ENCODE results near the gene NUDT5. TPM values are rescaled to one million over a fixed set of nuclear protein-coding genes. Genes with fewer than 3 reads are reported as not detected.

Gene NUDT5
- total and polyA plus RNA-seq, 4 donors: 40.6 to 54.7 (median 51.1) TPM

- DNase-seq (no peak), ATAC-seq (ENCODE audit: insufficient read depth, low FRiP score) (no peak)
- WGBS, 2 donors: 9 to 10% methylated on average over 15 of the region's 15 CpGs
- H3K4me3 ChIP-seq: peak overlapping the region; percentile 79
- peaks cover 5 to 16% (median 8%) of the 10 kb centered on the region in 4 donors for H3K36me3 ChIP-seq (ENCODE audit: control insufficient read depth in 4 of 4, insufficient read depth in 4 of 4, low read length in 4 of 4)
- H3K9me3 ChIP-seq (ENCODE audit: control insufficient read depth in 4 of 4, insufficient read depth in 3 of 4, low read length in 3 of 4): no peaks in the 10 kb centered on the region
- H3K4me1 ChIP-seq (ENCODE audit: control insufficient read depth in 5 of 5, insufficient read depth in 5 of 5, low read length in 5 of 5): peaks cover 3 to 16% (median 7%) of the 10 kb centered on the region in 5 donors
- H3K27me3 ChIP-seq (ENCODE audit: control insufficient read depth in 3 of 3, insufficient read depth in 3 of 3, low read length in 2 of 3): no peaks in the 10 kb centered on the region
- H3K9ac ChIP-seq (ENCODE audit: insufficient read depth in 1 of 2, low read length in 2 of 2): peak overlapping the region; percentile 82 to 83
- TF ChIP-seq CTCF (IDR thresholded peaks at IDR 0.05; ENCODE audit: control extremely low read depth, extremely low read depth): no peak
- H3K27ac ChIP-seq (ENCODE audit: low read depth in 1 of 2, low read length in 1 of 2): peak overlapping the region; percentile 86 to 92
These were observed 980 bp upstream of the NUDT5 start for GRCh38 chr10:12196531-12197211.

GRCh38 chr10:12195281-12195602 is 449 bp downstream of the NUDT5 start:
- peaks cover 3 to 16% (median 7%) of the 10 kb centered on the region in 5 donors for H3K4me1 ChIP-seq (ENCODE audit: control insufficient read depth in 5 of 5, insufficient read depth in 5 of 5, low read length in 5 of 5)
- H3K9me3 ChIP-seq (ENCODE audit: control insufficient read depth in 4 of 4, insufficient read depth in 3 of 4, low read length in 3 of 4): no peaks in the 10 kb centered on the region
- peak overlapping the region; percentile 86 to 92 for H3K27ac ChIP-seq (ENCODE audit: low read depth in 1 of 2, low read length in 1 of 2)
- peak overlapping the region; percentile 73 to 82 for H3K9ac ChIP-seq (ENCODE audit: insufficient read depth in 1 of 2, low read length in 2 of 2)
- peak overlapping the region; percentile 79 for H3K4me3 ChIP-seq
- no peaks in the 10 kb centered on the region for H3K27me3 ChIP-seq (ENCODE audit: control insufficient read depth in 3 of 3, insufficient read depth in 3 of 3, low read length in 2 of 3)
- 0% methylated on average over 12 of the region's 12 CpGs for WGBS, 2 donors
- ATAC-seq (ENCODE audit: insufficient read depth, low FRiP score): peak; percentile 4
- no peak for DNase-seq
- H3K36me3 ChIP-seq (ENCODE audit: control insufficient read depth in 4 of 4, insufficient read depth in 4 of 4, low read length in 4 of 4): peaks cover 2 to 9% (median 6%) of the 10 kb centered on the region in 4 donors
- no peak for TF ChIP-seq CTCF (IDR thresholded peaks at IDR 0.05; ENCODE audit: control extremely low read depth, extremely low read depth)

- H3K9me3 ChIP-seq (ENCODE audit: control insufficient read depth in 4 of 4, insufficient read depth in 3 of 4, low read length in 3 of 4): no peaks in the 10 kb centered on the region
- H3K27me3 ChIP-seq (ENCODE audit: control insufficient read depth in 3 of 3, insufficient read depth in 3 of 3, low read length in 2 of 3): no peaks in the 10 kb centered on the region
- peaks cover 3 to 16% (median 7%) of the 10 kb centered on the region in 5 donors for H3K4me1 ChIP-seq (ENCODE audit: control insufficient read depth in 5 of 5, insufficient read depth in 5 of 5, low read length in 5 of 5)
- 5 to 7% methylated on average over 27 of the region's 27 CpGs for WGBS, 2 donors
- peak overlapping the region; percentile 73 to 82 for H3K9ac ChIP-seq (ENCODE audit: insufficient read depth in 1 of 2, low read length in 2 of 2)
- DNase-seq: peak; percentile 43 to 54 (median 45)
- peak overlapping the region; percentile 79 for H3K4me3 ChIP-seq
- no peak for TF ChIP-seq CTCF (IDR thresholded peaks at IDR 0.05; ENCODE audit: control extremely low read depth, extremely low read depth)
- peaks cover 2 to 9% (median 4%) of the 10 kb centered on the region in 4 donors for H3K36me3 ChIP-seq (ENCODE audit: control insufficient read depth in 4 of 4, insufficient read depth in 4 of 4, low read length in 4 of 4)
- H3K27ac ChIP-seq (ENCODE audit: low read depth in 1 of 2, low read length in 1 of 2): peak overlapping the region; percentile 67 to 92
- ATAC-seq (ENCODE audit: insufficient read depth, low FRiP score): peak; percentile 41
These were observed 879 bp downstream of the NUDT5 start for GRCh38 chr10:12194752-12195271.

Measured in lung (tissue), 12 donors.